GM12801 (cell line): ENCODE data around the gene ZNF197.

Experiments
- CTCF ChIP-seq: IDR thresholded peaks from one replicate; pipeline ENCODE4 v1.5.1; 2011; ENCODE audit warnings: control low read depth; ENCODE audit not compliant: insufficient read length; ENCODE audit errors: extremely low read depth

The ZNF197 gene

GRCh38 chr3:44632193-44632592, 7.4 kb downstream of the ZNF197 start:
- no peak for TF ChIP-seq CTCF

GRCh38 chr3:44642337-44642736, 17.5 kb downstream of the ZNF197 start:
- TF ChIP-seq CTCF = no peak

GRCh38 chr3:44643024-44643423, 18.2 kb downstream of the ZNF197 start:
- no peak for TF ChIP-seq CTCF

GRCh38 chr3:44647771-44648170, 22.9 kb downstream of the ZNF197 start:
- TF ChIP-seq CTCF = no peak

- TF ChIP-seq CTCF = no peak
Observed at GRCh38 chr3:44648564-44649229, 23.9 kb downstream of the ZNF197 start, which contains the start of gene ZNF35. ZNF35 (plus strand) TSS chr3:44648732; CDS start chr3:44651068, 2,336 bp downstream.

- TF ChIP-seq CTCF = no peak
Observed at GRCh38 chr3:44649709-44650108, 24.9 kb downstream of the ZNF197 start.

- TF ChIP-seq CTCF = no peak
Observed at GRCh38 chr3:44654039-44654438, 29.2 kb downstream of the ZNF197 start.
